Lower lobe of right lung (tissue), 2 donors: ENCODE results near the gene SLC39A9. TPM values are rescaled to one million over a fixed set of nuclear protein-coding genes. Genes with fewer than 3 reads are reported as not detected.

Source experiments
- ATAC-seq, 2 donors: fragments of 200-7000 bp; cut with Tn5 transposase; one replicate each; pipeline ENCODE4 v1.9.1; 2020 to 2022; ENCODE audit warnings: mild to moderate bottlenecking in 2 of 2, moderate library complexity in 2 of 2
- DNase-seq: peaks from one replicate; pipeline ENCODE4 v3.0.0-alpha.2; 2020
- H3K27ac ChIP-seq: fragments of 200-600 bp; one replicate; pipeline ENCODE4 v1.8.0; 2022
- H3K27me3 ChIP-seq: fragments of 200-600 bp; one replicate; pipeline ENCODE4 v1.8.0; 2022; ENCODE audit warnings: low read depth
- H3K36me3 ChIP-seq: fragments of 200-600 bp; one replicate; pipeline ENCODE4 v1.8.0; 2022; ENCODE audit warnings: mild to moderate bottlenecking
- H3K4me1 ChIP-seq: fragments of 200-600 bp; one replicate; pipeline ENCODE4 v1.8.0; 2022
- H3K4me3 ChIP-seq: fragments of 200-600 bp; one replicate; pipeline ENCODE4 v1.8.0; 2022; ENCODE audit warnings: mild to moderate bottlenecking
- H3K9me3 ChIP-seq: fragments of 200-600 bp; one replicate; pipeline ENCODE4 v1.8.0; 2022
- intact Hi-C: fragments of 100-400 bp; cut with DNase I; formaldehyde crosslinking; loops from one replicate; pipeline ENCODE4 v1.11.0; 2022
- total RNA-seq: library from RNA; stranded (reverse); fragmentation: NEBNext Ultra II Directional; extraction: Animal tissue kit (Norgen Biotek cat#: 25700); gene quantifications from one replicate; pipeline ENCODE4 v1.2.1, GENCODE V29; 2021
- TF ChIP-seq, protein P1 (sequence below): fragments of 200-600 bp; IDR thresholded peaks from one replicate; pipeline ENCODE4 v1.8.0; 2022; ENCODE audit warnings: antibody characterized with exemption, mild to moderate bottlenecking
- donor health status: DM: no; HTN: yes; CAD: no; lungs with severe emphysema.

Gene SLC39A9
- total RNA-seq, 1 donor from 2014 or later, result 49.6 TPM

DNA sequence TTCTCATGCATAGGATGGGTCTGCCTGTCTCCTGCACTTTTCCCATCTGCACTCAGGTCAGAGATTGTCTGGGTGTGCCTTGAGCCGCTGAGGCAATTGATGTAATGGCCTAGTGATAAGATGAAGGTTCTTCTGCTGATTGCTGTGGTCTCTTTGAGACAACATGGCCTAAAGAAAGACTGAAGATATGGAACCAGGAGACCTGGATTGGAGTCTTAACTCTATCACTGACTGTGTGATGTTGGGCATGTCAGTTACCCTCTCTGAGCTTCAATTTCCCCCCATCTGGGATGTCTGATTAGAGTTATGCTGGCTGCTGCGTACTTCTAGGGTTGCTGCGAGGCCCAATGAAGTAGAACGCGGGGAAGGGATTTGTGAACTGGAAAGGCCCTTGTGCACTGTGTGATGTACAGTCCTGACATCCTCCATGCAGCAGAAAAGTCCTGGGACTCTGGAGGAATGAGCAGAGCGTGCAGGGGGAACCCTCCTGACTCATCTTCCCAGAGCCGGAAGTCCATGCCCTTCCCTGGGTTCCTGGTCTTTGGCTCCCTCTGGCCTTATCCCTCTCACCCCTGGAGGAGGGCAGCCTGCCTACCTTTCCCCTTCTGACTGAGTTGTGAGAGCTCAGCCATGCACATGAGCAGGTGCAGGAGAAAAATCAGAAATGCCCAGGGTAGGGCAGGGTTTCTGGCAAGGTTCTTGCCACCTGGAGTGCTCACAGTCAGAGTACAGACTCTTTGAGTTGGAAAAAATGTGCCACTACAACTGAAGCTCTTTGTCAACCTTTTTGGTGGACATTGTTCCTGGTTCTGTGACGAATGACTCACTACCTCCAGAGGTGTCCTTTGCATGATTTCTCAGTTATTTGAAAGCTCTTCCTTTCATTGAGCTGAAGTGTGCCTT lies 107.1 kb downstream of the SLC39A9 start:
- Histone ChIP-seq H3K27me3 (no peaks in the 10 kb centered on the region), H3K9me3 (no peaks in the 10 kb centered on the region), H3K36me3 (no peaks in the 10 kb centered on the region), H3K4me1 (peaks cover 14% of the 10 kb centered on the region), H3K4me3 (no peak overlapping the region), H3K27ac (peak overlapping the region; percentile 68)
- intact Hi-C loops, result no loop called here
- ATAC-seq, result peak; percentile 78 to 82
- no peak for DNase-seq
- TF ChIP-seq, protein P1, sequence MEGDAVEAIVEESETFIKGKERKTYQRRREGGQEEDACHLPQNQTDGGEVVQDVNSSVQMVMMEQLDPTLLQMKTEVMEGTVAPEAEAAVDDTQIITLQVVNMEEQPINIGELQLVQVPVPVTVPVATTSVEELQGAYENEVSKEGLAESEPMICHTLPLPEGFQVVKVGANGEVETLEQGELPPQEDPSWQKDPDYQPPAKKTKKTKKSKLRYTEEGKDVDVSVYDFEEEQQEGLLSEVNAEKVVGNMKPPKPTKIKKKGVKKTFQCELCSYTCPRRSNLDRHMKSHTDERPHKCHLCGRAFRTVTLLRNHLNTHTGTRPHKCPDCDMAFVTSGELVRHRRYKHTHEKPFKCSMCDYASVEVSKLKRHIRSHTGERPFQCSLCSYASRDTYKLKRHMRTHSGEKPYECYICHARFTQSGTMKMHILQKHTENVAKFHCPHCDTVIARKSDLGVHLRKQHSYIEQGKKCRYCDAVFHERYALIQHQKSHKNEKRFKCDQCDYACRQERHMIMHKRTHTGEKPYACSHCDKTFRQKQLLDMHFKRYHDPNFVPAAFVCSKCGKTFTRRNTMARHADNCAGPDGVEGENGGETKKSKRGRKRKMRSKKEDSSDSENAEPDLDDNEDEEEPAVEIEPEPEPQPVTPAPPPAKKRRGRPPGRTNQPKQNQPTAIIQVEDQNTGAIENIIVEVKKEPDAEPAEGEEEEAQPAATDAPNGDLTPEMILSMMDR, result no peak

DNA sequence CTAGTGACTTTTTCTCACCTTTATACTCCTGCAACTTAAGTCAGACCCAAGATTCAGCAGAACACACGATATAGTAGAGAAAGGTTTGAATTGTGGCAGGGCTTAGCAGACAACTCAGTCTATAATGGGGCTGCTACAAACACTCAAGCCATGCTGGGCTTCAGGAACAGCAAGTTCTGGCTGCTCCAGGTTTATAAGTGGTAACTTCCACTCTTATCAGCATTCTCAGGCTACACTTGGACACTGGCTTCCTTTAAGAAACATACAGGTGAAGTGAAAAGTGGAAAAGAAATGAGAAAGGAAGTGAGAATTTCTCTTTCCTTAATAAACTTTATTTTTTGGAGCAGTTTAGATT lies 107.7 kb downstream of the SLC39A9 start:
- Histone ChIP-seq H3K9me3 (no peaks in the 10 kb centered on the region), H3K27ac (peak overlapping the region; percentile 68), H3K4me3 (no peak overlapping the region), H3K36me3 (no peaks in the 10 kb centered on the region), H3K4me1 (peaks cover 14% of the 10 kb centered on the region), H3K27me3 (no peaks in the 10 kb centered on the region)
- ATAC-seq (peak; percentile 80 to 82), DNase-seq (no peak)
- intact Hi-C loops, result no loop called here
- TF ChIP-seq, protein P1, result no peak

Other genes with a start within 250 kb of the SLC39A9 start
- 54.5 TPM for gene DCAF5, start 245.6 kb upstream of the SLC39A9 start, total RNA-seq
- gene EXD2, start 207.2 kb upstream of the SLC39A9 start, total RNA-seq, result 23.7 TPM
- 3.5 TPM for gene GALNT16, start 138.5 kb upstream of the SLC39A9 start, total RNA-seq
- gene ERH, start 393 bp upstream of the SLC39A9 start, total RNA-seq, result 128 TPM
- gene PLEKHD1, start 86.0 kb downstream of the SLC39A9 start, total RNA-seq, result 0.47 TPM
- not detected for gene CCDC177, start 176.2 kb downstream of the SLC39A9 start, total RNA-seq
- 80.1 TPM for gene SUSD6, start 212.9 kb downstream of the SLC39A9 start, total RNA-seq